HG02943 (cell line): Measurements from ENCODE around the gene USF2.

Source experiments
- ATAC-seq: cut with Tn5 transposase; IDR thresholded peaks from one replicate; pipeline ENCODE4 v1.9.1; 2021; ENCODE audit warnings: mild to moderate bottlenecking, low read depth, moderate library complexity; ENCODE audit not compliant: unreplicated experiment

Gene USF2

DNA sequence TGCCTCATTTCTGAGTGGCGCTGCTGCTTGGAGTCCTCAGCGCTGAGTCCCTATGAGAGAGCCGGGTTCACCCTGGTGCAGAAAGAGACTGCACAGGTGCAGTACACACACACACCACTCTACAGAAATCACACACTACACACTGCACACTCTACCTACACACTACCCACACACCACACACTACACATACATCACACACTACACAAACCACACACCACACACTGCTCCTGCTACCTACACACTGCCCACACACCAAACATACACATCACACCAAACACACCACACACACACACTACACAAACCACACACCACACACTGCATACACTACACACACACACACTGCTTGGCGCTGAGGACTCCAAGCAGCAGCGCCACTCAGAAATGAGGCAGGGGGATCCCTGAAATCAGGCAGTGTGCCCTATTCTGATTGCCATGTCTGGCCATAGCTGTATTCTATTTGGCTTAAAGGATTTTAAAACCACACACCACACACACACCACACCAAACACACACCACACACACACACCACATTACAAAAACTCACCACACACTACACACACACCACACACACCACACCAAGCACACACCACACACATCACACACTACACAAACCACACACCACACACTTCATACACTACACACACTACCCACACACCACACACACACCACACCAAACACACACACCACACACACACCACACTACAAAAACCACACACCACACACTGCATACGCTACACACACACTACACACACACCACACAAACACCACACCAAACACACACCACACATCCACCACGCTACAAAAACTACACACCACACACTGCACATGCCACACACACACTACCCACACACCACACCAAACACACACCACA is 28.1 kb downstream of the USF2 start:
- ATAC-seq, result no peak

DNA sequence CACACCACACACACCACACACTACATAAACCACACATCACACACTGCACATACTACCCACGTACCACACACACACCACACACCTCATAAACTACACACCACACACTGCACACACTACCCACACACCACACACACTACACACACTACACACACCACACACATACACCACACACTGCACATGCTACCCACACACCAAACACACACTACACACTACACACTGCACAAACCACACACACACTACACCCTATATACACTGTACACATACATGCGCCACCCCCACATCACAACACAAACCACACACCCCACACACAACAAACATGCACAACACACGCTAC is 28.7 kb downstream of the USF2 start:
- no peak for ATAC-seq

DNA sequence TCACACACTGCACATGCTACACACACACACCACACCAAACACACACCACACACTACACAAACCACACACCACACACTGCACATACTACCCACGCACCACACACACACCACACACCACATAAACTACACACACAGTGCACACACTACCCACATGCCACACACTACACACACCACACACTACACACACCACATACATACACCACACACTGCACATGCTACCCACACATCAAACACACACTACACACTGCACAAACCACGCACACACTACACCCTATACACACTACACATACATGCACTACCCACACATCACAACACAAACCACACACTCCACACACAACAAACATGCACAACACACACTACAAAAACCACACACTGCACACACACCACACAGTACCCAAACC is 29.2 kb downstream of the USF2 start:
- no peak for ATAC-seq

DNA sequence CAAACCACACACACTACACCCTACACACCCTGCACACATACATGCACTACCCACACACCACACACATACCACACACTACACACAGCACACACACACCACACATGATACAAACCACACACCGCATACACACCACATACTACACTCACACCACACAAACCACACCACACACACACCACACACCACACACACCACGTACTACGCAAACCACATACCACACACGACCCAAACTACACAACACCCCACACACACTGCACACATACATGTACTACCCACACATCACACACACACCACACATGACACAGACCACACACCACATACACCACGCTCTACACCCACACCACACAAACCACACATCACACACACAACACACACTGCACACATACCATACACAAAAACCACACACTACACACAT is 29.8 kb downstream of the USF2 start:
- no peak for ATAC-seq

DNA sequence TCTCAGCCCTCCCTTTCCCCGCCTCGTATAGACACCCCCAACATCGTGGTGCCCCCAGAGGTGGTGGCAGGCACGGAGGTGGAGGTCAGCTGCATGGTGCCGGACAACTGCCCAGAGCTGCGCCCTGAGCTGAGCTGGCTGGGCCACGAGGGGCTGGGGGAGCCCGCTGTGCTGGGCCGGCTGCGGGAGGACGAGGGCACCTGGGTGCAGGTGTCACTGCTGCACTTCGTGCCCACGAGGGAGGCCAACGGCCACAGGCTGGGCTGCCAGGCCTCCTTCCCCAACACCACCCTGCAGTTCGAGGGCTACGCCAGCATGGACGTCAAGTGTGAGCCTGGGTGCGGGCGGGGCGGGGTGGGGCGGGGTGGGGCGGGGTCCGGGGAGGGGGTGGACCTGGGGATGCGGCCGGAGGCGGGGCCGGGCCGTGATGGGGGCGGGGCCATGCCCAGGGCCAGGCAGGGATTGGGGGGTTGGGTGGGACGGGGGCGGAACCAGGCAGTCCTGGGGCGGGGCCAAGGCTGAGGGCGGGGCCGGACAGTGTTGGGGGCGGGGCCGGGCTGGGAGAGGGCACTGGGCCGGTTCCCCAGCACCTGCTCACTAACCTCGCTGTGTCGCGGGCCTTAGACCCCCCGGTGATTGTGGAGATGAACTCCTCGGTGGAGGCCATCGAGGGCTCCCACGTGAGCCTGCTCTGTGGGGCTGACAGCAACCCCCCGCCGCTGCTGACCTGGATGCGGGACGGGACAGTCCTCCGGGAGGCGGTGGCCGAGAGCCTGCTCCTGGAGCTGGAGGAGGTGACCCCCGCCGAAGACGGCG is 31.0 kb downstream of the USF2 start:
- ATAC-seq, result no peak

DNA sequence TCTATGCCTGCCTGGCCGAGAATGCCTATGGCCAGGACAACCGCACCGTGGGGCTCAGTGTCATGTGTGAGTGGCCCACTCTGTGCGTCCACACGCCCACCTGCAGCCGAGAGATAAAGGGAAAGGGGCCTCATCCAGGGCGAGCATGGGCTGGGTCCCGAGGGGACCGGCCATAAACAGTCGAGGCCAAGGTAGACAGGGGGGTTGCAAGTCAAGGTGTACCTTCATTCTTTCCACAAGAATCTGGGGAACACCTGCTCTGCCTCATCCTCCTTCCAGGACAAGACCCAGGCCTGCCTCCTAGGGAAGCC is 31.5 kb downstream of the USF2 start:
- ATAC-seq, result no peak

DNA sequence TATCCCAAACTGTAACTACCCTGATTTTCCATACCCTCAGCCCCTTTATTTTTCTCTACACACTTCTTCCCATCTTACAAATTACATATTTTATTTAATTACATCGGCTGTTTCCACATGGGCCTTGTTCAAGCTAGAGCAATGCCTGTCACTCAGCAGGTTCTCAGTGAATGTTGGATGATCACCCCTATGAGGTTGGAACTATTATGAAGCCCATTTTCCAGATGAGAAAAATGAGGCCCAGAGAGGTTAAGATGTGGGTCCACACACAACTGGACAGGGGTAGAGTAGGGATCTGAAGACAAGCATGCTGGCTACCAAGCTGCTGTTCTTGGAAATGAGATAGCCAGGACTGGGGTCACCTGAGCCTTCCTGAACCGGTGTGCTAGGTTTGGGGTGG is 33.2 kb downstream of the USF2 start:
- no peak for ATAC-seq

DNA sequence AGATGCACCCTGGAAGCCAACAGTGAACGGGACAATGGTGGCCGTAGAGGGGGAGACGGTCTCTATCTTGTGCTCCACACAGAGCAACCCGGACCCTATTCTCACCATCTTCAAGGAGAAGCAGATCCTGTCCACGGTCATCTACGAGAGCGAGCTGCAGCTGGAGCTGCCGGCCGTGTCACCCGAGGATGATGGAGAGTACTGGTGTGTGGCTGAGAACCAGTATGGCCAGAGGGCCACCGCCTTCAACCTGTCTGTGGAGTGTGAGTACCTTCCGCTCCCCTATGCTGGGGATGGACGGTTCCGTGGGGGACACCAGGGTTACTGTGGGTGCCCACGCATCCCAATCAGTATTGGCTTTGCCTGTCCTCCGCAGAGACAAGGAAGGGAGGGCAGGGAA is 33.7 kb downstream of the USF2 start:
- ATAC-seq, result no peak

DNA sequence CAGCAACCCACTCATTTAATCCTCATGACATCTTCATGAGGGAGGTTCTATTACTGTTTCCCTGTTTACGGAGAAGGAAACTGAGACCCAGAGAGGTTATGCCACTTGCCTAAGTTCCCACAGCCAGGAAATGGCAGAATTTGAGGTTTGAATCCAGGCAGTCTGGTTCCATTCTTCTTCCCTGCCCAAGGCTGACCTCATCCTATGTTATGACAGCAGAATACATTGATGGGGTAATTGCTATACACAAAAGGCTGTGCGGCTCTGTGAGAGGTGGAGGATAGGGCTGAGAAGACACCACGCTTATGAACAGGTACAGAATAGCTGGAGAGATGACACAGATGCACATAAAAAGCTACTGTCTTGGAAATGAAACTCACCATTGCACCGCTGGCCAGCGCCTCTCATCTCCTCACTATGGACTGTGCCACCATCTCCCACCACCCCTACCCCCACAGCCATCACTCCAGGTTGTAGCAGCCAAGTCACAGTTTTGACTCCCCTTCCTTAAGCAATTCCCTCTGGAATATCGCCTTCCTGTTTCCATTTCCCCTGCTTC is 34.7 kb downstream of the USF2 start:
- no peak for ATAC-seq

DNA sequence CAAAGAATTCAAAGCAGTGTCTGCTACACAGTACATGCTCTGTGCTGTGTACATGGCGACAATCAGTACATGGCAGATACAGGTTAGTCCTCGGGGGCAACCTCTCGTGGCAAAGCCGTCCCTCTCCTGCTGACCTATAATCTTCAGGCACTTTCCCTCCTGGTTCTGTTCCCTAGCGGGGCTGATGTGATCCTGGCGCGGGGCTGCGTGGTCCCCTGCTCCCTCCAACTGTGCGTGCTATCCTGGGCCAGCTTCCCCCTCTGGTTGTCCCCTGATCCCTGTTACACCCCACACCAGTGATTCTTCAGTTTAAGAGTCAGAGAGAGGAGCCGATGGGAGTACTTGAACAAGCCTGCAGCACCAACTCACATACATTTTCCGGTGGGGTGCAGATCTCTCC is 35.3 kb downstream of the USF2 start:
- ATAC-seq, result no peak

DNA sequence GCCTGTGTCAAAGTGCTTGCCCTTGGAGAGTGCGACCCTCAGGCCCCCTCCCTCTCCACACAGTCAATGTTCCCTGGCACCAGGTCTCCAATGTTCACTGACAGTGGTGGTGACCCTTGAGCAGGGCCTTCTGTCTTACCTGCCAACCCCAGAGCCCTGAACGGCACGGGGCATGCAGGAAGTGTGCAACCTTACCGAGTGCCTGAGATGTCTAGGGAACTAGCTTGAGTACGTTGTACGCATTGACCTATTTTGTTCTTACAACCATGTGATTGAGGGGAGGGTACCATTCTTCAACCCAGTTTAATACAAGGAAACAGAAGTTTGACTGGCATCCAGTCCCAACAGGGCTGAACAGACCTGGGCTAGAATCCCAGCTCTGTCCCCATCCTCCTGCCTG is 36.4 kb downstream of the USF2 start:
- no peak for ATAC-seq

DNA sequence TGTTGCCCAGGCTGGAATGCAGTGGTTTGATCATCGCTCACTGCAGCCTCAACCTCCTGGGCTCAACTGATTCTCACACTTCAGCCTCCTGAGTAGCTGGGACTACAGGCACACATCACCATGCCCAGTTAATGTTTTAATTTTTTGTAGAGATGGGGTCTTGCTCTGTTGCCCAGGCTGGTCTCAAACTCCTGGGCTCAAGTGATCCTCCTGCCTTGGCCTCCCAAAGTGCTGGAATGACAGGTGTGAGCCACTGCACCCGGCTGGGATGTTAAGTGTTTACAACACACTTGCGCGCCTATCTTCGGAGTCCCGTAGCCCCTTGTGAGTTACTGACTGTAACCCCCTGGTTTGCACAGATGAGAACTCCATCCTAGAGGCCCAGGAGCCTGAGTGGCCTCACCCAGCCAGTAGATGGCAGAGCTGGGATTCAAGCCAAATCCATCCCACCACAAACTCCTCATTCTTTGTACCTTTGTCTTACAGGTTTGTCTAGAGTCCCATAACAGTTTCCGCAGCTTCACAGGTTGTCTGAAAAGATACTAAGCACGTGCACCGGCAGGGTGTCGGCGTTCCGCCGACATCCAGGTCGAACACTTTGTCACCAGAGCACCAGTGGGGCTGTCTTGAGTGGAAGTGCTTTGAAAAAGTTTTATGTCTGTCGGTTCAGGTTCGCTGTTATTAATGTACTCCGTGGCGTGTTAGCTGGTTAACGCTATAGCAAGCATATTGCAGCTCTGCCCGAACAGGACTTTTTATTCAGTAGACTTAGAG is 37.9 kb downstream of the USF2 start:
- ATAC-seq, result no peak

DNA sequence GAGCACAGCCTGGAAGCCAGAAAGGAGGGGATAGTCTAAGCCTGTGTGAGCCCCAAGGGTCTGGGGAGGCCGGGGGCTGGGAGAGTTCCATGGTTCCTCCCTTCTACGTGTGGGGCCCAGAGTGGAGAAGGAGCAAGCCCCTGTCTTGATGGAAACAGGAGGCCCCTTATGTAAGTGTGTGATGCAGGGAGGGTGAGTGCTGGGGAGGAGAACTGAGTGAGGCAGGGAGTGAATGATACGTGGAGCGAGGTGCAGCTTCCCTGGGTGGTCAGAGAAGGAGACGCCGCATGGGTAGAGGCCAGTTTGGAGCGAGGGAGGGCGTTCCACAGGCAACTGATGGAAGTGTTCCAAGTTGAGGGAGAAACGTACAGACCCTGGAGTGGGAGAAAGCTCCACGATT is 39.2 kb downstream of the USF2 start:
- no peak for ATAC-seq

DNA sequence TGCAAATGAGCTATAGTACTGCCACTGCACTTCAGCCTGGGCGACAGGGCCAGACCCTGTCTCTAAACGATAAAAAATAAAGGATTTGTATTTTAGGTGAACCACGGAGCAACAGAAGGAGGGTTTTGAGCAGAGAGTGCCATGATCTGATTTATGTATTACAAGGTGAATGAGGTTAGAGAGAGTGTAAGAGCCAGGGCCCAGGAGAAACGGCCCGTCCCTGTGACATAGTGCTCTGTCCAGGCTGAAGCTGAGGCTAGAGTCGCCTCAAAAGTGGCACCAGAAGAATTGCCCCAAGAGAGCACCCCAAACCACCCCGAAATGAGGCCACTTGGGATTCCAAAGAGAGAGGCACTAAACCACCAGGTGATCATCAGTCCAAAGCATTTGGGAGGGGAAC is 40.1 kb downstream of the USF2 start:
- no peak for ATAC-seq

DNA sequence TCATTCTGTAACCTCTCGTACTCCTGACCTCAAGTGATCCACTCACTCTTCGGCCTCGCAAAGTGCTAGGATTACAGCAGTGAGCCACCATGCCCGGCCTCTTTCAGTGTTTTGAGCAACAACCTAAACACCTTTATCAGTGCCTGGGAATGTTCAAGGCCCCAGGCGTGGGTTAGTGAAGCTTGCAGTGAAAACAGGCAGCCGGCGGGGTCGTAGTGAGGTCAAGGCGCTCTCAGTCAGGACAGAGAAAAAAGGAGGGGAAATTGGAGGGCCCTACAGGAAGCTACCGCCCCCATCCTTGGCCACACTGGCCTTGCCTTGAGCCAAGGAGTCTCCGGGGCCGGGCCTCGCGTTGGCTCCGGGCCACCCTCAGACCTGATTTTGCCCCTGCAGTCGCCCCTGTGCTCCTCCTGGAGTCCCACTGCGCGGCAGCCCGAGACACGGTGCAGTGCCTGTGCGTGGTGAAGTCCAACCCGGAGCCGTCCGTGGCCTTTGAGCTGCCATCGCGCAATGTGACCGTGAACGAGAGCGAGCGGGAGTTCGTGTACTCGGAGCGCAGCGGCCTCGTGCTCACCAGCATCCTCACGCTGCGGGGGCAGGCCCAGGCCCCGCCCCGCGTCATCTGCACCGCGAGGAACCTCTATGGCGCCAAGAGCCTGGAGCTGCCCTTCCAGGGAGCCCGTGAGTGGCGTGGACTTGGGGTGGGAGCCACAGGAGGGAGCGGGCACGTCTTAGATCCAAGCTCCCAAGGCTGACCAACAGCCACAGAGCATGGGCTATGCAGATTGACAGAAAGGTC is 40.9 kb downstream of the USF2 start:
- ATAC-seq, result no peak

DNA sequence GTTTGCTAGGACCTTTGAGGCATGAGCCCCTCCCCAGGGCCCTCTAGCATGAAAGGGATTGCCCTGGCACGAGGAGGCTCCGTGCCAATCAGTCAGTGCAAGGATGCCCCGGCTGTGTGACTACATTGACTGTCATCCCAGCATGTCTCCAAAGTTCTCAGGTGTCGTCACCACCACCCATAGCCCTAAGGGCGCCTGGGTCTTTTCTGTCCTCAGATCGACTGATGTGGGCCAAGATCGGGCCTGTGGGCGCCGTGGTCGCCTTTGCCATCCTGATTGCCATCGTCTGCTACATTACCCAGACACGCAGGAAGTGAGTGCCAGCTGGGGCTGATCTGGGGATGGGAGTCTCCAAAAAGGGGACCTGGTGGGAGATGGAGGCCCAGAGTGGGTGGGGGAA is 41.6 kb downstream of the USF2 start:
- no peak for ATAC-seq

DNA sequence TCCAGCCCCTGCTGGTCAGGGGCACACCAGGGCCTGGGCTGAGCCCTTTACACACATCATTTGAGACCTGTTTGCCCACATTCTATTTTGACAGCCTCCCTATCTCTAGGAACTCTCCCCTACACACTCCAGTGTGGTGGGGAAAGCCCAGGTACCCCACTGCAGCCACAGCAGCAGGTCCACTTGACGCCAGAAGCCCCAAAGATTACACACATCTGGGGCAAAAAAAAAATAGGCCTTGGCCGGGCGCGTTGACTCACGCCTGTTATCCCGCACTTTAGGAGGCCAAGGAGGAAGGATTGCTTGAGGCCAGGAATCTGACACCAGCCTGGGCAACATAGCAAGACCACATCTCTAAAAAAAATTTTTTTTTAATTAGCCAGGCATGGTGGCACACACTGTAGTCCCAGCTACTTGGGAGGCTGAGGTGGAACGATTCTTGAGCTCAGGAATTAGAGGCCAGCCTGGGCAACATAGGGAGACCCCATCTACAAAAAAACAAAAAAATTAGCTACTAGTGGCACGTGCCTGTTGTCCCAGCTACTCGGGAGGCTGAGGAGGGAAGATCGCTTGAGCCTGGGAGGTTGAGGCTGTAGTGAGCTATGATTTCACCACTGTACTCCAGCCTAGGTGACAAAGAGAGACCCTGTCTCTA is 42.2 kb downstream of the USF2 start:
- no peak for ATAC-seq

DNA sequence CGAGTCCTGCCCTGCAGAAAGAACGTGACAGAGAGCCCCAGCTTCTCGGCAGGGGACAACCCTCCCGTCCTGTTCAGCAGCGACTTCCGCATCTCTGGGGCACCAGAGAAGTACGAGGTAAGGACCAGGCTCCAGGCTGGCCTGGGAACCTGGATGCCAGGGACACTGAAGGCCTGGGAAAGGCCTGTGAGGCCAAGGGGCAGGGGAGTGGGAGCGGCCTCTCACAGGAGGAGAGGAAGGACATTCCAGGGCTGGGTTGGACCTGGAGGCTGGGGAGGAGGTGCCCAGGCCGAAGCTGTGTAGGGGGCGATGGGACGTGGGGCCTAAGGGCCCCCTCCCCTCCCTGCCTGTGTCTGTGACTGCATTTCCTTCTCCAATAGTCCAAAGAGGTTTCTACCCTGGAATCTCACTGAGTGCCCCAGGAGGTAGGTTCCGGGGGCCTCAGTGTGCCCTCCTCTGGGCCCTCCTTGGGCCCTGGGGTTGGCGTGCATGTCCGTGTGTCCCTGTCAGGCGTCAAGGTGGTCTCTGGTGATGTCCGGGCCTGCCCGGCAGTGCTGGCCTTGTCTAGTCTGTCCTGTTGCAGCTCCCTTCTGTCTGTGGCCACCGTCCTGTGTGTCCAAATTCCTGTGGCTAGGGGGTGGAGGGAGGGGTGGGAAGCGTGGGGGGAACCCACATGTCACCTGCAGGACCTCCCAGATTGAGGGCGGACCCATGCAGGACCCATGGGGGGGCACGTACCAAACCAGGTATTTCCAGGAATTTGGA is 43.3 kb downstream of the USF2 start:
- ATAC-seq, result no peak

DNA sequence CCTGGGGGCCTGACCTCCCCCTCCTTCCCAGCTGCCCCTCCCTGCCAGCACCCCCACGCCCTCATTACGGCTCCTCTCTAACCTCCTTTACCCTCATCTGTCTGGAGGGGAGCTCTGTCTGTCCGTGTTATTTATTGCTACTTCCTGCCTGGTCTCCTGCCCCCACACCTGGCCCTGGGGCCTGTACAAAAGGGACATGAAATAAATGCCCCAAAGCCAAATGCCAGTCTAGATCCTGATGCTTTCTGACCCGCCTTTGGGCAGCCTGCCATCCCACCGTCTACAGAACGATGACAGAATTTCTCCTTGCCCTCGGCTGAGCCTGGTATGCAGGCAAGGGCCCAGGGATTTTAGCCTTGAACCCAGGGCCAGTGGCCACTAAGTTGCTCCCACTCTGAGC is 44.8 kb downstream of the USF2 start:
- ATAC-seq, result no peak
